ENCODE measurements around the gene SNRPN.

- TF ChIP-seq CTCF (IDR thresholded peaks at IDR 0.05; ENCODE audit: low read length) (no peak), EZH2 (optimal IDR thresholded peaks at IDR 0.05; ENCODE audit: low read depth, low read length) (no peak), EZH2phosphoT487 (IDR thresholded peaks at IDR 0.05; ENCODE audit: low read length) (no peak)
Measured at GRCh38 chr15:24955531-24955921, 739 bp downstream of the SNRPN start.

Data from MM.1S (cell line).